T47D (cell line): ENCODE measurements around the gene BTBD2.
A peak's percentile ranks its signal among the peaks of the same experiment; 100 is the strongest.

Experiments
- DNase-seq, 2 experiments: peaks; one replicate each; pipeline versions ENCODE4 v3.0.0 to v3.0.0-alpha.2; 2011 to 2012; ENCODE audit warnings: low read depth in 1 of 2, low spot score in 1 of 2
- JUND ChIP-seq: IDR thresholded peaks from 2 replicates; pipeline ENCODE4 v1.6.1; 2012; ENCODE audit warnings: low read depth
- in situ Hi-C: cut with HindIII; loops from 2 replicates; pipeline ENCODE4 v1.10.0; 2016; ENCODE audit warnings: low sequenced_read_pairs, low pct_unique_long_range_greater_than_20kb

BTBD2 gene

DNA sequence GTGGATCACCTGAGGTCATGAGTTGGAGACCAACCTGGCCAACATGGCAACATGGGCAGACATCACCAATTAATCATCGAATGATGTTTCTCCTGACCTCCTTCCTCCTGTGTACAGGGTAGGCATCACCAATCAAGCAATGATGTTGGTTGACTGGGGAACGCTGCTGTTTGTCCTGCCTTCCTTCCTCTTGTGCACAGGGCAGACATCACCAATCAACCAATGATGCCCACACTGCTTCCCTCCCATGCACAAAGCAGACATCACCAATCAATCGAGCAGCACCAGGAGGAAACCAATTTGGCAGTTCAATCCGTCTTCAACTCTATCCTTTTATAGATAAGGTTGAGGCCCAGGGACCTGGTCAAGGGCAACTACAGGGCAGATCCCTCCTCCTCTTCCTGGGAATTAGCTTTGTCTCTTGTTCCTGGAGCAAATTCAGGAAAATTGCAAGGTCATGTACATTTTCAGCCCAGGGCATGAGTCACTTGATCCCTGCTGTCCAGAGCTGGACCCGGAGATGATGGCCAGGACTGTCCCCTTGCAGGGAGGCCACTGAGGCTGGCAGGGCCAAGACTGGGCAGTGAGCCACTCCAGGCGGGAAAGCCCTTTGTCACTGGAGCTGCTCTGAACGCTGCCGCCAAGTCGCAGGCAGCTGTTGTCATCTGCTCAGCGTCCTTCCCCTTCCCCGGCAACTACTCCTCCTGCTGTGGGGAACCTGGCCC lies 79.9 kb downstream of the BTBD2 start:
- no peak for TF ChIP-seq JUND
- DNase-seq, result peak in 1 of 2 experiments; percentile 80
- in situ Hi-C loops, result no loop called here
